Measurements from ENCODE around the gene CDK8.

DNA sequence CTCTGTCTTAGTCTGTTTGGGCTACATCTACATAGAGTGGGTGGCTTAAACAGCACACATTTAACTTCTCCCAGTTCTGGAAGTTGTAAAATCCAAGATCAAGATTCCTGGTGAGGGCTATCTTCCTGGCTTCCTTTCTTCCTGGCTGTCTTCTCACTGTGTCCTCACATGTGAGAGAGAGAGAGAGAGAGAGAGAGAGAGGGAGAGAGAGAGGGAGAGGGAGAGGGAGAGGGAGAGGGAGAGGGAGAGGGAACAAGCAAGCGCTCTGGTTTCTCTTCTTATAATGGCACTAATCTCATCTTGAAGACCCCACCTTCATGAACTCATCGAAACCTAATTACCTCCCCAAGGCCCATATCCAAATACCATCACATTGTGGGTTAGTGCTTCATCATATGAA, 69.2 kb downstream of the CDK8 start:
- TF ChIP-seq TEAD4 (IDR thresholded peaks at IDR 0.05) (no peak), TCF12 (IDR thresholded peaks at IDR 0.05; ENCODE audit: low read depth) (no peak)
- TF ChIP-seq, protein P1, sequence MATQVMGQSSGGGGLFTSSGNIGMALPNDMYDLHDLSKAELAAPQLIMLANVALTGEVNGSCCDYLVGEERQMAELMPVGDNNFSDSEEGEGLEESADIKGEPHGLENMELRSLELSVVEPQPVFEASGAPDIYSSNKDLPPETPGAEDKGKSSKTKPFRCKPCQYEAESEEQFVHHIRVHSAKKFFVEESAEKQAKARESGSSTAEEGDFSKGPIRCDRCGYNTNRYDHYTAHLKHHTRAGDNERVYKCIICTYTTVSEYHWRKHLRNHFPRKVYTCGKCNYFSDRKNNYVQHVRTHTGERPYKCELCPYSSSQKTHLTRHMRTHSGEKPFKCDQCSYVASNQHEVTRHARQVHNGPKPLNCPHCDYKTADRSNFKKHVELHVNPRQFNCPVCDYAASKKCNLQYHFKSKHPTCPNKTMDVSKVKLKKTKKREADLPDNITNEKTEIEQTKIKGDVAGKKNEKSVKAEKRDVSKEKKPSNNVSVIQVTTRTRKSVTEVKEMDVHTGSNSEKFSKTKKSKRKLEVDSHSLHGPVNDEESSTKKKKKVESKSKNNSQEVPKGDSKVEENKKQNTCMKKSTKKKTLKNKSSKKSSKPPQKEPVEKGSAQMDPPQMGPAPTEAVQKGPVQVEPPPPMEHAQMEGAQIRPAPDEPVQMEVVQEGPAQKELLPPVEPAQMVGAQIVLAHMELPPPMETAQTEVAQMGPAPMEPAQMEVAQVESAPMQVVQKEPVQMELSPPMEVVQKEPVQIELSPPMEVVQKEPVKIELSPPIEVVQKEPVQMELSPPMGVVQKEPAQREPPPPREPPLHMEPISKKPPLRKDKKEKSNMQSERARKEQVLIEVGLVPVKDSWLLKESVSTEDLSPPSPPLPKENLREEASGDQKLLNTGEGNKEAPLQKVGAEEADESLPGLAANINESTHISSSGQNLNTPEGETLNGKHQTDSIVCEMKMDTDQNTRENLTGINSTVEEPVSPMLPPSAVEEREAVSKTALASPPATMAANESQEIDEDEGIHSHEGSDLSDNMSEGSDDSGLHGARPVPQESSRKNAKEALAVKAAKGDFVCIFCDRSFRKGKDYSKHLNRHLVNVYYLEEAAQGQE (IDR thresholded peaks at IDR 0.05; ENCODE audit: low read depth): no peak

All from Ishikawa (cell line).